ENCODE results near the gene CLDN20.

The CLDN20 gene

DNA sequence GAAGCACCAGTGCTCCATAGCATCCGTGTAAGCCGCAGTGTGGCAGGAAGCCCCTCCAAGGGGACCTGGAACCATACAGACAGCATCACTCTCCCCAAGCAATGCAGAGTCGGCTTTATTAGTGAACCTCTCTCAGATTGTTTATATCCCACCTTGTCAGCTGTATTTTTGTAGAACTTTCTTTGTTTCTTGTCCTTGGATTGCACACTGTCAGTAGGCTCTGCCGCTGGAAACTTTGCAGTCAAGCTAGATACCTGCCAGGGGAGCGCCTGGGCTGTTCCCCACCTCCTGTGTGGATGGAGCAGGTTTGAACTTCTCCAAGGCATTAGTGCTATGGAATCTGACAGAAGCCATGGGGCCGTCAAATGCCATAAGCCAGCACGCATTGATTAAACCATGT is 18.6 kb upstream of the CLDN20 start:
- Histone ChIP-seq H3K36me3 (ENCODE audit: control insufficient read depth, low read length) (peaks cover 12% of the 10 kb centered on the region), H3K9me3 (ENCODE audit: control insufficient read depth, insufficient read depth, low read length) (no peaks in the 10 kb centered on the region), H3K4me1 (ENCODE audit: control insufficient read depth, low read length) (no peaks in the 10 kb centered on the region), H3K4me3 (ENCODE audit: low read length) (no peak overlapping the region), H3K27me3 (ENCODE audit: control insufficient read depth, low read length) (no peaks in the 10 kb centered on the region), H3K27ac (ENCODE audit: low read depth, low read length) (no peak overlapping the region), H3K79me2 (ENCODE audit: control insufficient read depth, low read length) (no peaks in the 10 kb centered on the region), H3K9me2 (replicated peaks; ENCODE audit: control insufficient read depth, low read length) (no peaks in the 10 kb centered on the region), H3K4me2 (ENCODE audit: low read length) (no peak overlapping the region), H3F3A (ENCODE audit: control insufficient read depth, insufficient read depth) (no peaks in the 10 kb centered on the region), H4K20me1 (ENCODE audit: control insufficient read depth, insufficient read depth, low read depth, low read length) (no peaks in the 10 kb centered on the region)
- TF ChIP-seq EZH2phosphoT487 (IDR thresholded peaks at IDR 0.05; ENCODE audit: borderline replicate concordance, low read length): no peak
- TF ChIP-seq, protein P1, sequence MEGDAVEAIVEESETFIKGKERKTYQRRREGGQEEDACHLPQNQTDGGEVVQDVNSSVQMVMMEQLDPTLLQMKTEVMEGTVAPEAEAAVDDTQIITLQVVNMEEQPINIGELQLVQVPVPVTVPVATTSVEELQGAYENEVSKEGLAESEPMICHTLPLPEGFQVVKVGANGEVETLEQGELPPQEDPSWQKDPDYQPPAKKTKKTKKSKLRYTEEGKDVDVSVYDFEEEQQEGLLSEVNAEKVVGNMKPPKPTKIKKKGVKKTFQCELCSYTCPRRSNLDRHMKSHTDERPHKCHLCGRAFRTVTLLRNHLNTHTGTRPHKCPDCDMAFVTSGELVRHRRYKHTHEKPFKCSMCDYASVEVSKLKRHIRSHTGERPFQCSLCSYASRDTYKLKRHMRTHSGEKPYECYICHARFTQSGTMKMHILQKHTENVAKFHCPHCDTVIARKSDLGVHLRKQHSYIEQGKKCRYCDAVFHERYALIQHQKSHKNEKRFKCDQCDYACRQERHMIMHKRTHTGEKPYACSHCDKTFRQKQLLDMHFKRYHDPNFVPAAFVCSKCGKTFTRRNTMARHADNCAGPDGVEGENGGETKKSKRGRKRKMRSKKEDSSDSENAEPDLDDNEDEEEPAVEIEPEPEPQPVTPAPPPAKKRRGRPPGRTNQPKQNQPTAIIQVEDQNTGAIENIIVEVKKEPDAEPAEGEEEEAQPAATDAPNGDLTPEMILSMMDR (IDR thresholded peaks at IDR 0.05; ENCODE audit: low read depth, low read length, poor library complexity, severe bottlenecking): no peak

DNA sequence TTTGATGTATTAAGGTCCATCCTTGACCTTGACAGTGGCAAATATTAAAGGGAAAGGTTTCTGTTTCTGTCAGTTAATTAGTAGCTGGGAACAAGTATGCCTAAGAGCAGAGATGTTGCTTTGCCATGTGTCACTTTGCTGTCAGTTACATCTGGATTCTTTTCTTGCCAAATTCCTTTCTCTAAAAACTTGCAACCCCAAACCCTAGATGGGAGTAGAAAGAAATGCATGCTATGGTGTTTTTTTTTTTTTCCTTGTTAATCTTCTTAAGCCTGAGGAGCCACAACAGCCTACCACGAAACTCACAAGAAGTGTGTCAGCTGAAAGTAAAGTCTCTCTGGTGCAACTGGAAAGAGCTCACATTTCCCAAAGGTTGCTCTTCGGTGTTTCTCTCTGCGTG is 18.0 kb upstream of the CLDN20 start:
- no peaks in the 10 kb centered on the region for H3K27me3 ChIP-seq (ENCODE audit: control insufficient read depth, low read length)
- no peak for TF ChIP-seq EZH2phosphoT487 (IDR thresholded peaks at IDR 0.05; ENCODE audit: borderline replicate concordance, low read length)
- TF ChIP-seq, protein P1 (IDR thresholded peaks at IDR 0.05; ENCODE audit: low read depth, low read length, poor library complexity, severe bottlenecking): no peak
- H3K36me3 ChIP-seq (ENCODE audit: control insufficient read depth, low read length): peaks cover 18% of the 10 kb centered on the region
- no peak overlapping the region for H3K4me2 ChIP-seq (ENCODE audit: low read length)
- no peak overlapping the region for H3K4me3 ChIP-seq (ENCODE audit: low read length)
- no peaks in the 10 kb centered on the region for H3K9me2 ChIP-seq (replicated peaks; ENCODE audit: control insufficient read depth, low read length)
- no peaks in the 10 kb centered on the region for H3F3A ChIP-seq (ENCODE audit: control insufficient read depth, insufficient read depth)
- H3K27ac ChIP-seq (ENCODE audit: low read depth, low read length): no peak overlapping the region
- no peaks in the 10 kb centered on the region for H4K20me1 ChIP-seq (ENCODE audit: control insufficient read depth, insufficient read depth, low read depth, low read length)
- no peaks in the 10 kb centered on the region for H3K4me1 ChIP-seq (ENCODE audit: control insufficient read depth, low read length)
- no peaks in the 10 kb centered on the region for H3K9me3 ChIP-seq (ENCODE audit: control insufficient read depth, insufficient read depth, low read length)
- no peaks in the 10 kb centered on the region for H3K79me2 ChIP-seq (ENCODE audit: control insufficient read depth, low read length)

GRCh38 chr6:155246825-155247224 is 17.0 kb upstream of the CLDN20 start:
- Histone ChIP-seq H3K79me2 (ENCODE audit: control insufficient read depth, low read length) (no peaks in the 10 kb centered on the region), H3K36me3 (ENCODE audit: control insufficient read depth, low read length) (peaks cover 24% of the 10 kb centered on the region), H4K20me1 (ENCODE audit: control insufficient read depth, insufficient read depth, low read depth, low read length) (no peaks in the 10 kb centered on the region), H3K4me3 (ENCODE audit: low read length) (no peak overlapping the region), H3K27ac (ENCODE audit: low read depth, low read length) (no peak overlapping the region), H3K27me3 (ENCODE audit: control insufficient read depth, low read length) (no peaks in the 10 kb centered on the region), H3K4me2 (ENCODE audit: low read length) (no peak overlapping the region), H3K4me1 (ENCODE audit: control insufficient read depth, low read length) (no peaks in the 10 kb centered on the region), H3K9me2 (replicated peaks; ENCODE audit: control insufficient read depth, low read length) (no peaks in the 10 kb centered on the region), H3F3A (ENCODE audit: control insufficient read depth, insufficient read depth) (no peaks in the 10 kb centered on the region), H3K9me3 (ENCODE audit: control insufficient read depth, insufficient read depth, low read length) (no peaks in the 10 kb centered on the region)
- TF ChIP-seq, protein P1 (IDR thresholded peaks at IDR 0.05; ENCODE audit: low read depth, low read length, poor library complexity, severe bottlenecking): no peak

- H3K27ac ChIP-seq (ENCODE audit: low read depth, low read length): no peak overlapping the region
- no peaks in the 10 kb centered on the region for H3F3A ChIP-seq (ENCODE audit: control insufficient read depth, insufficient read depth)
- no peaks in the 10 kb centered on the region for H3K9me2 ChIP-seq (replicated peaks; ENCODE audit: control insufficient read depth, low read length)
- no peak overlapping the region for H3K4me2 ChIP-seq (ENCODE audit: low read length)
- no peaks in the 10 kb centered on the region for H3K27me3 ChIP-seq (ENCODE audit: control insufficient read depth, low read length)
- peaks cover 32% of the 10 kb centered on the region for H3K36me3 ChIP-seq (ENCODE audit: control insufficient read depth, low read length)
- H3K4me1 ChIP-seq (ENCODE audit: control insufficient read depth, low read length): no peaks in the 10 kb centered on the region
- TF ChIP-seq EZH2phosphoT487 (IDR thresholded peaks at IDR 0.05; ENCODE audit: borderline replicate concordance, low read length): no peak
- TF ChIP-seq, protein P1 (IDR thresholded peaks at IDR 0.05; ENCODE audit: low read depth, low read length, poor library complexity, severe bottlenecking): no peak
- no peaks in the 10 kb centered on the region for H3K9me3 ChIP-seq (ENCODE audit: control insufficient read depth, insufficient read depth, low read length)
- no peaks in the 10 kb centered on the region for H4K20me1 ChIP-seq (ENCODE audit: control insufficient read depth, insufficient read depth, low read depth, low read length)
- no peaks in the 10 kb centered on the region for H3K79me2 ChIP-seq (ENCODE audit: control insufficient read depth, low read length)
- no peak overlapping the region for H3K4me3 ChIP-seq (ENCODE audit: low read length)
These were observed 16.2 kb upstream of the CLDN20 start for GRCh38 chr6:155247618-155248007.

Measured in DOHH2 (cell line).